HepG2 (cell line): Measurements from ENCODE around the gene C20orf144. TPM values are rescaled to one million over a fixed set of nuclear protein-coding genes. Genes with fewer than 3 reads are reported as not detected.

Experiments
- AGO1 ChIP-seq: fragments of 200-400 bp; formaldehyde crosslinking; IDR thresholded peaks from 2 replicates; pipeline ENCODE4 v1.6.1; 2017; ENCODE audit warnings: mild to moderate bottlenecking, low read depth, low read length, moderate library complexity; ENCODE audit not compliant: poor library complexity, severe bottlenecking
- ARHGAP35 ChIP-seq: sonication (generic); formaldehyde crosslinking; IDR thresholded peaks from 2 replicates; pipeline ENCODE4 v1.9.0; 2022; ENCODE audit warnings: mild to moderate bottlenecking, inconsistent platforms, moderate library complexity, missing genetic modification reagents, borderline replicate concordance
- CHD4 ChIP-seq: fragments of 200-600 bp; sonication (generic); IDR thresholded peaks from 2 replicates; pipeline ENCODE4 v1.7.0; 2017; ENCODE audit warnings: mild to moderate bottlenecking, low read length, borderline replicate concordance
- HES4 ChIP-seq: sonication (generic); formaldehyde crosslinking; IDR thresholded peaks from 2 replicates; pipeline ENCODE4 v1.9.0; 2021; ENCODE audit warnings: mild to moderate bottlenecking, missing genetic modification reagents, borderline replicate concordance
- MTA3 ChIP-seq: sonication (generic); formaldehyde crosslinking; IDR thresholded peaks from 2 replicates; pipeline ENCODE4 v1.4.0; 2020; ENCODE audit warnings: missing genetic modification reagents
- NFYB ChIP-seq: sonication (generic); formaldehyde crosslinking; IDR thresholded peaks from 2 replicates; pipeline ENCODE4 v1.4.0; 2020; ENCODE audit warnings: missing genetic modification reagents
- NKX3-1 ChIP-seq: sonication (generic); formaldehyde crosslinking; IDR thresholded peaks from 2 replicates; pipeline ENCODE4 v1.5.0; 2020; ENCODE audit warnings: missing genetic modification reagents
- RBM22 ChIP-seq: fragments of 200-400 bp; formaldehyde crosslinking; optimal IDR thresholded peaks from 2 replicates; pipeline ENCODE3; 2017; ENCODE audit warnings: mild to moderate bottlenecking, low read length, moderate library complexity
- REXO4 ChIP-seq: sonication (generic); formaldehyde crosslinking; IDR thresholded peaks from 2 replicates; pipeline ENCODE4 v1.8.0; 2022; ENCODE audit warnings: missing genetic modification reagents, mild to moderate bottlenecking, borderline replicate concordance
- RFX1 ChIP-seq: fragments of 450-650 bp; IDR thresholded peaks from 2 replicates; pipeline ENCODE4 v1.6.1; 2017
- RFX3 ChIP-seq: IDR thresholded peaks from 2 replicates; pipeline ENCODE4 v1.6.1; 2016; ENCODE audit warnings: missing biosample characterization, missing genetic modification reagents
- SP4 ChIP-seq: sonication (generic); formaldehyde crosslinking; IDR thresholded peaks from 2 replicates; pipeline ENCODE4 v1.8.1; 2023; ENCODE audit warnings: mild to moderate bottlenecking, missing genetic modification reagents
- TBX3 ChIP-seq: fragments of 450-650 bp; IDR thresholded peaks from 2 replicates; pipeline ENCODE4 v1.6.1; 2017; ENCODE audit warnings: antibody characterized with exemption, mild to moderate bottlenecking, inconsistent platforms, borderline replicate concordance
- ZFP36L1 ChIP-seq: sonication (generic); formaldehyde crosslinking; IDR thresholded peaks from 2 replicates; pipeline ENCODE4 v1.8.0; 2022; ENCODE audit warnings: mild to moderate bottlenecking, missing genetic modification reagents, moderate library complexity
- ZFP62 ChIP-seq: sonication (generic); formaldehyde crosslinking; IDR thresholded peaks from 2 replicates; pipeline ENCODE4 v1.4.0; 2020; ENCODE audit warnings: missing genetic modification reagents
- ZNF20 ChIP-seq: sonication (generic); formaldehyde crosslinking; IDR thresholded peaks from 2 replicates; pipeline ENCODE4 v1.4.0; 2020; ENCODE audit warnings: mild to moderate bottlenecking, moderate library complexity, missing genetic modification reagents
- polyA plus RNA-seq, 8 experiments: library from polyadenylated mRNA; depleted of rRNA in 3 of 8; stranded (reverse) in 7 of 8; unstranded in 1 of 8; fragments of >200 nt; fragmentation: Illumina TruSeq in 4 of 8; extraction: Trizol in 4 of 8; gene quantifications; 2 replicates each; pipeline versions ENCODE4 v1.2.1 to v1.2.3, GENCODE V29; 2011 to 2016; ENCODE audit warnings: low read depth in 4 of 8, missing spikeins in 1 of 8, mixed read lengths in 1 of 8; ENCODE audit not compliant: insufficient read depth in 1 of 8
- total RNA-seq, 5 experiments: library from RNA; depleted of rRNA; stranded (reverse); fragments of >200 nt; fragmentation: Illumina TruSeq; extraction: Trizol; gene quantifications; 2 replicates each; pipeline ENCODE4 v1.2.3, GENCODE V29; 2016; ENCODE audit warnings: low read depth in 1 of 5
- TF ChIP-seq, protein P1 (sequence below): sonication (generic); formaldehyde crosslinking; IDR thresholded peaks from 2 replicates; pipeline ENCODE4 v1.8.0; 2022; ENCODE audit warnings: missing genetic modification reagents, mild to moderate bottlenecking, inconsistent platforms, borderline replicate concordance
- TF ChIP-seq, protein P2 (sequence below): sonication (generic); formaldehyde crosslinking; IDR thresholded peaks from 2 replicates; pipeline ENCODE4 v1.5.0; 2020; ENCODE audit warnings: mild to moderate bottlenecking, missing genetic modification reagents
- TF ChIP-seq, protein P3 (sequence below): sonication (generic); formaldehyde crosslinking; IDR thresholded peaks from 2 replicates; pipeline ENCODE4 v1.9.0; 2022; ENCODE audit warnings: low read depth, missing genetic modification reagents
- TF ChIP-seq, protein P4 (sequence below): sonication (generic); formaldehyde crosslinking; IDR thresholded peaks from 2 replicates; pipeline ENCODE4 v1.4.0; 2020; ENCODE audit warnings: mild to moderate bottlenecking, missing genetic modification reagents

Gene C20orf144
- total and polyA plus RNA-seq, 2 of the 13 experiments (the other 11 are each of a cell fraction or from before 2014, with no cell fraction given) = 0.09 to 0.16 TPM

DNA sequence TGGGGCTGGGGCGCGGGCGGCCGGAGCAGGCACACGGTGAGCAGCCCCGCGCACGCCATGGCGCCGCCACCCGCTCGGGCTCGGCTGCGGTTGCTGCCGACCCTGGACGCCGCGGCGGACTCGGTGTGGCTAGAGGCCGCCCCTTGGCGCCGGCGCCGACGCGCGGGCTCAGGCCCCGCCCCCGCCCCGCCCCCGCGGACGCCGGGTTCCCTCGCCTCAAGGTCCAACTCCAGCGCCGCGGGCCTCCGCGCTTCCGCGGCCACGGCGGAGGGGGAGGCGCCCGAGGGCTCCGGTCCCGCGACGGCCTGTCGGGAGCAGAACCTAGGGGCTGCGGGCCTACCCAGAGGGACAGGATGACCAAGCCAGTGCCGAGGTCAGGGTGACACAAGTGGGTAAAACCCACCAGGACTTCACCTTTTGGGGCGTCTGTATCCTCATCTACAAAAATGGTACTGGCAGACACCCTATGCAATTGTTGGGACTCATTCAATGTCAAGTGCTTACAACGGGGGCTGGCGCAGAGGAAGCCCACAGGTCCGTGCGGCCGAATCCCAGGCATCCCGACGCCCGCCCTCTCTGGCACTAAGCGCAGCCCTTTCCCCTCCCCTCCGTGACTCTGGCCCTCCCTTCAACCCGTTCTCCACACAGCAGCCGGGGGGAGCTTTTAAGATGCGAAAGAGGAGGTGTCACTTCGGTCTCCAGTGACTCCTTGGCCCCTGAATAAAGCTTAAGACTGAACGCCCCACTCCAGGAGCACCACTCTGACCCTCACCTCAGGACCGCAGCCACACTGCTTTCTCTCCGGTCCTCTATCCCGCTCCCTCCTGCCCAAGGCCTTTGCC is 12.4 kb downstream of the C20orf144 start, which contains the start of gene NECAB3 (continued):
- TF ChIP-seq CHD4 (no peak), HES4 (CRISPR knock-in tag) (peak; percentile 91), RFX1 (no peak), ARHGAP35 (no peak; the same call in 1 of the 2 replicates), ZFP36L1 (no peak; the same call in 1 of the 2 replicates), ZNF20 (CRISPR knock-in tag) (no peak), ZFP62 (CRISPR knock-in tag) (no peak), NKX3-1 (CRISPR knock-in tag) (peak; percentile 70), REXO4 (no peak), NFYB (CRISPR knock-in tag) (no peak; the same call in 1 of the 2 replicates), TBX3 (no peak), SP4 (CRISPR knock-in tag) (peak; percentile 86), RFX3 (CRISPR knock-in tag) (no peak), RBM22 (peak; percentile 55), MTA3 (CRISPR knock-in tag) (no peak), AGO1 (peak; percentile 58)
- TF ChIP-seq, protein P1, sequence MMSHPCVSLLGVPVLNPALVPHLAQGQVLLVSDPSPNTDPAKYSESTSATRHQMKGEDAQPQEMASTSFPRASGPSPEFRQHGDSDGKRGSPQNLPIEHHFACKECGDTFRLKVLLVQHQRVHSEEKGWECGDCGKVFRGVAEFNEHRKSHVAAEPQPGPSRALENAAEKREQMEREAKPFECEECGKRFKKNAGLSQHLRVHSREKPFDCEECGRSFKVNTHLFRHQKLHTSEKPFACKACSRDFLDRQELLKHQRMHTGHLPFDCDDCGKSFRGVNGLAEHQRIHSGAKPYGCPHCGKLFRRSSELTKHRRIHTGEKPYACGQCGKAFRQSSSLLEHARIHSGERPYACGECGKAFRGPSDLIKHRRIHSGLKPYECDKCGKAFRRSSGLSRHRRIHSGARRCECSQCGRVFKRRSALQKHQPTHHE (CRISPR knock-in tag) = no peak; the same call in 1 of the 2 replicates
- TF ChIP-seq, protein P2, sequence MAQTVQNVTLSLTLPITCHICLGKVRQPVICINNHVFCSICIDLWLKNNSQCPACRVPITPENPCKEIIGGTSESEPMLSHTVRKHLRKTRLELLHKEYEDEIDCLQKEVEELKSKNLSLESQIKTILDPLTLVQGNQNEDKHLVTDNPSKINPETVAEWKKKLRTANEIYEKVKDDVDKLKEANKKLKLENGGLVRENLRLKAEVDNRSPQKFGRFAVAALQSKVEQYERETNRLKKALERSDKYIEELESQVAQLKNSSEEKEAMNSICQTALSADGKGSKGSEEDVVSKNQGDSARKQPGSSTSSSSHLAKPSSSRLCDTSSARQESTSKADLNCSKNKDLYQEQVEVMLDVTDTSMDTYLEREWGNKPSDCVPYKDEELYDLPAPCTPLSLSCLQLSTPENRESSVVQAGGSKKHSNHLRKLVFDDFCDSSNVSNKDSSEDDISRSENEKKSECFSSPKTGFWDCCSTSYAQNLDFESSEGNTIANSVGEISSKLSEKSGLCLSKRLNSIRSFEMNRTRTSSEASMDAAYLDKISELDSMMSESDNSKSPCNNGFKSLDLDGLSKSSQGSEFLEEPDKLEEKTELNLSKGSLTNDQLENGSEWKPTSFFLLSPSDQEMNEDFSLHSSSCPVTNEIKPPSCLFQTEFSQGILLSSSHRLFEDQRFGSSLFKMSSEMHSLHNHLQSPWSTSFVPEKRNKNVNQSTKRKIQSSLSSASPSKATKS (CRISPR knock-in tag) = no peak
- TF ChIP-seq, protein P3, sequence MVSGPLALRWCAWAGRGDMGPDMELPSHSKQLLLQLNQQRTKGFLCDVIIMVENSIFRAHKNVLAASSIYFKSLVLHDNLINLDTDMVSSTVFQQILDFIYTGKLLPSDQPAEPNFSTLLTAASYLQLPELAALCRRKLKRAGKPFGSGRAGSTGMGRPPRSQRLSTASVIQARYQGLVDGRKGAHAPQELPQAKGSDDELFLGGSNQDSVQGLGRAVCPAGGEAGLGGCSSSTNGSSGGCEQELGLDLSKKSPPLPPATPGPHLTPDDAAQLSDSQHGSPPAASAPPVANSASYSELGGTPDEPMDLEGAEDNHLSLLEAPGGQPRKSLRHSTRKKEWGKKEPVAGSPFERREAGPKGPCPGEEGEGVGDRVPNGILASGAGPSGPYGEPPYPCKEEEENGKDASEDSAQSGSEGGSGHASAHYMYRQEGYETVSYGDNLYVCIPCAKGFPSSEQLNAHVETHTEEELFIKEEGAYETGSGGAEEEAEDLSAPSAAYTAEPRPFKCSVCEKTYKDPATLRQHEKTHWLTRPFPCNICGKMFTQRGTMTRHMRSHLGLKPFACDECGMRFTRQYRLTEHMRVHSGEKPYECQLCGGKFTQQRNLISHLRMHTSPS (CRISPR knock-in tag) = peak; percentile 30; the same call in 1 of the 2 replicates
- TF ChIP-seq, protein P4, sequence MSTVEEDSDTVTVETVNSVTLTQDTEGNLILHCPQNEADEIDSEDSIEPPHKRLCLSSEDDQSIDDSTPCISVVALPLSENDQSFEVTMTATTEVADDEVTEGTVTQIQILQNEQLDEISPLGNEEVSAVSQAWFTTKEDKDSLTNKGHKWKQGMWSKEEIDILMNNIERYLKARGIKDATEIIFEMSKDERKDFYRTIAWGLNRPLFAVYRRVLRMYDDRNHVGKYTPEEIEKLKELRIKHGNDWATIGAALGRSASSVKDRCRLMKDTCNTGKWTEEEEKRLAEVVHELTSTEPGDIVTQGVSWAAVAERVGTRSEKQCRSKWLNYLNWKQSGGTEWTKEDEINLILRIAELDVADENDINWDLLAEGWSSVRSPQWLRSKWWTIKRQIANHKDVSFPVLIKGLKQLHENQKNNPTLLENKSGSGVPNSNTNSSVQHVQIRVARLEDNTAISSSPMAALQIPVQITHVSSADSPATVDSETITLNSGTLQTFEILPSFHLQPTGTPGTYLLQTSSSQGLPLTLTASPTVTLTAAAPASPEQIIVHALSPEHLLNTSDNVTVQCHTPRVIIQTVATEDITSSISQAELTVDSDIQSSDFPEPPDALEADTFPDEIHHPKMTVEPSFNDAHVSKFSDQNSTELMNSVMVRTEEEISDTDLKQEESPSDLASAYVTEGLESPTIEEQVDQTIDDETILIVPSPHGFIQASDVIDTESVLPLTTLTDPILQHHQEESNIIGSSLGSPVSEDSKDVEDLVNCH (CRISPR knock-in tag) = 0 out of 2 replicates have a peak, but pooled peaks have one; percentile 86
